SW 1271 (cell line): Measurements from ENCODE around the gene SMARCC2.
"Not testable (repeated sequence)": the region's sequence is repeated elsewhere in the genome, so short reads cannot be mapped to it uniquely, and the experiment has no call there.

Experiments
- DNase-seq, 2 experiments: peaks; one replicate each; lab custom pipeline; 2025; lab: John Stamatoyannopoulos, UW

Gene SMARCC2

DNA sequence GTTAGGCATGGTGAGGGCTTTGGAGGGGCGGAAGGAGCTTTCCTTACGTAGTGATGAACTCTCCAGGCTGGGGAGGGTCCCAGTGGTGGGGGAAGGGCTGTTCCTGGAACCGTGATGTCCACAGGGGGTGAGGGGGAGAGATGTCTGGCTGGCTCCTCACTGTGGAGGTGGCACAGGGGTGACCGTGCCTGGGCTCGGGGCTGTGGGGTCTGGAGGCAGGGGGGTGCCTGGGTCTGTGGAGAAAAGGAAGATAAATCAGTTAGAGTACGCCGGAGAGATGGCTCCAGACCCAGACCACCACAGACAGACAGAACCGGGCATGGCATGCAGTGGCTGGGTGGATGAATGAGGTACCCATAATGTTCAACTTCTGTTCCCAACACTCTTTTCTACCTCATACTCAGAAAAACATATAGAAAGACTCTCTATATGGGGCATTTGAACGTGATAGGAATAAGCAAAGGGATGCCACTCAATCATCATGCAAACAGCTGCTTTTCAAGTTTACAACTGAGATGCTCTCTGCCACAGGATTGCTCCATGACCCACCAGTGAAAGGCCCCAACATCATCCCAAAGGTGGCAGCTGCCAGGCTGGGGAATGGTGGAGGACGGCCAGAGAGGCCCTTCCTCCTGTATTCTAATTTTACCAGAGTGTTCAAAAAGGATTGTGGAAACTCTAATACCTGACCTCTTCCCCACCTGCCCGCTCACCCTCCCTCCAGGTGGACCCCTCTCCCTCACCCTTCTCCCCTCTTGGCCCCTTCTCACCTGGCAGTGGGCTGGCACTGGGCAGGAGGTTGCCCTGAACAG lies 25.5 kb downstream of the SMARCC2 start:
- no peak for DNase-seq

DNA sequence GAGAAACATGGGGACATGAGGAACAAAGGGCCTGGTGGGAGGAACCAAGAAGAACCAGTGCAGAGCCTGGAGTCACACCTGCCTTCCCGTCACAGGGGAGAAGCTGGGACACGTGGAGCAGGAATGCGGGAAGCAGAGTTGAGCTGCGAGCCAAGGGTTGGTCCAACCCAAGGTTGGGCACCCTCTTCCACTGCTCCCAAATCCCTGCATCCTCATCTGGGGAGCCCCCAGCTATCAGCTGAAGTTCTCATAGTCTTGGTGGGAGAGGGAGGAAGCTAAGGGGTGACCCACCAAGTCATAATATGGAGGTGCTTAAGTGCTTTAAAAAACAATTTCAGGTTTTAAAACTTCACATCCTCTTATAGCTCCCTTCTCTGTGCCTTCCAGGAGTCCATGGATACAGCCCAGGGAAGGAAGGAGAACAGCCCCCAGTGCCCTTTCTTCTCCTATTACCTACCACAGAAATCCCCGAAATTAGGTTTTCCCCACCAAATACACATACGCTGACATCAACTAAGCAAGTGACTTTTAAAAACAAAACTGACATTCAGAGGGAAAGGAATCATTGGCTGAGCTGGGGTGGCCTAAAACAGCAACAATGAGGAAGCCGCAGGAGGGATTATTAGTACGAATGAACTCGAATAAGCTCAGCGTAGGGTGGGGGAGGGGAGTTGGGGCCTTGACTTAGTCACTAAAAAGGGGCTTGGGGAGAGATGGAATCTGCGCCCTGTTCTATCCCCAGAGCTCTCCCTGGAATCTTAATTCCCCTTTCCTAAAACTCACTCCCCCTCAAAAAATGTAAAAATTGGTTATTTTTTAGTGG lies 26.6 kb downstream of the SMARCC2 start:
- DNase-seq: no peak

DNA sequence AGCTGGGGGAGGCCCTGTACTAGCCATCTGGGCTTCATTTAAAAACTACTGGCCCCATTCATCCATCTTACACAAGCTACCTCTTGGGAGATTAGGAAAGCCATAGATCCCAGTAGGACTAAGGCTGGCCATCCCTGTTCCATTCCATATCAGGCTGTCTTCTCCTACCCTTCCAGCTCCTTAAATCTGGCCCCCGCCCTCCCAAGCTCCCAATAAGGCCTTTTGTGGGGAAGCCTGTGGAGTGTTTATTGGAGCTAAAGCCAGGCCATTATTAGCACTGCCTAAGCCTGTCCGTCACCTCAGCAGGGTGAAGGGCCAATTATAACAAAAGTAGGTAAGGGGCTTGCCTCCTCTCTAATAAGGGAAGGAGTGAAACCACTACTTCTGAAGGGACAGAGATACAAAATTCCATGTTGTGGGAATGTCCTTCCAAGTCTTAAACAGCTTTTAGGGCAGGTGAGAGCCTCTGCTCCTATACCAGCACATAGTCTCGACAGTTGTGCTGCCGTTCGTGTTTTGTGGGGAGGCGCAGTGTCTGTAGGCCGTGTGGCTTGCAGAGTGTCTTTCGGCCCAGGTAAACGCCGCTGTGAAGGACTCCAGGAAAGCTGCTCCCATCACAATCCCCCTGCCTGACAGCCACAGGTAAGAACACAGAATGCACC lies 27.5 kb downstream of the SMARCC2 start:
- DNase-seq: no peak

DNA sequence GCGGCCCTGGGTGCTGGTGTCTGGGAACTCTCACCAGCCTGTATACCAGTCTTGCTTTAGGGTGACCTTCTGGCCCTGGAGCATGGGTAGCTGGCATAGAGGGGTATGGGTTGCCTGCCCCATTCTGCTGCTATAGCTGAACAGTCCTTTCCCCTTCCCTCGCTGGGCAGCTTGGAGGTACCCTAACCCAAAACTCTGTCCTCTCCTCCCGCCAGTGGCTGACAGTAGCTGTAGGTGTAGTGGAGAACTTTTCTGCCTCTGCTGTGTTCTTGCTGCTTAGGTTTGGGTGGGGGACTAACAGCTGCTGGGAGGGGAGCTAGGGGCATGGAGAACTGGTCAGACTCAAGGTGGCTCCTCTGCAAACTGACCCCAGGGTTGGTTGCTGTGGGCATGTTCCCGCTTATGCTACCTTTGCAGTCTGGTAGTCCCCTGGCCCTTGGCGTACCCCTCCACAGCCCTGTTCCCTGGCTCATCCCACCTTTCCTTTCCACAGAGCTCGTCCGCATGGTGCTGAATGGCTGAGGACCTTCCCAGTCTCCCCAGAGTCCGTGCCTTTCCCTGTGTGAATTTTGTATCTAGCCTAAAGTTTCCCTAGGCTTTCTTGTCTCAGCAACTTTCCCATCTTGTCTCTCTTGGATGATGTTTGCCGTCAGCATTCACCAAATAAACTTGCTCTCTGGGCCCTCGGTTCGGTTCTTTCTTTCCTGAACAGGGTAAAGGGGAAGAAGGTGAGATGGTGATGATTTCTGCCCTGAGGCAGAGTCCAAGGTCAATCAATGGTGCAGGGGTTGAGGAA lies 28.2 kb downstream of the SMARCC2 start:
- no peak for DNase-seq

DNA sequence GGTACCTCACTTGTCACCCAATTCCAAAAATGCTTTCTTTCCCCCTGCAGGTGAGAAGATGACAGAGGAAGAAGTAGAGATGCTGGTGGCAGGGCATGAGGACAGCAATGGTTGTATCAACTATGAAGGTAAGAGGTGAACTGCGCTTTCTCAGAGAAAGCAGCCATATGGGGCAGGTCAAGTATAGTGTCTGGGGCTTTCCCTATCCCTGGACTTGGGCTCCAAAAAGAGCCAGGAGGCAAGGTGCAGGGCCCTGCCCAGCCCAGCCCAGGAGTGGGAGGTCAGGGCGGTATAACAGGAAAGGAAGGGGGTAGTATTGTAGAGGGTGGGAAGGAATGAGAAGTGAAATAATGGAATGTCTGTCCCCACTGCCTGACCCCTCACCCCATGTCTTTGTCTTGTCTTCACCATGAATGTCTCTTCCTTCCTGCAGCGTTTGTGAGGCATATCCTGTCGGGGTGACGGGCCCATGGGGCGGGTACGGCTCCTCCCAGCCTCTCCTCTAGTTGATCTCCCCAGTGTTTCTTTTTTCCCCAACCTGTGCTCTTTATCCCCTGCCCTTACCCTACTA lies 29.0 kb downstream of the SMARCC2 start:
- DNase-seq: peak in 1 of 2 experiments; percentile 36

DNA sequence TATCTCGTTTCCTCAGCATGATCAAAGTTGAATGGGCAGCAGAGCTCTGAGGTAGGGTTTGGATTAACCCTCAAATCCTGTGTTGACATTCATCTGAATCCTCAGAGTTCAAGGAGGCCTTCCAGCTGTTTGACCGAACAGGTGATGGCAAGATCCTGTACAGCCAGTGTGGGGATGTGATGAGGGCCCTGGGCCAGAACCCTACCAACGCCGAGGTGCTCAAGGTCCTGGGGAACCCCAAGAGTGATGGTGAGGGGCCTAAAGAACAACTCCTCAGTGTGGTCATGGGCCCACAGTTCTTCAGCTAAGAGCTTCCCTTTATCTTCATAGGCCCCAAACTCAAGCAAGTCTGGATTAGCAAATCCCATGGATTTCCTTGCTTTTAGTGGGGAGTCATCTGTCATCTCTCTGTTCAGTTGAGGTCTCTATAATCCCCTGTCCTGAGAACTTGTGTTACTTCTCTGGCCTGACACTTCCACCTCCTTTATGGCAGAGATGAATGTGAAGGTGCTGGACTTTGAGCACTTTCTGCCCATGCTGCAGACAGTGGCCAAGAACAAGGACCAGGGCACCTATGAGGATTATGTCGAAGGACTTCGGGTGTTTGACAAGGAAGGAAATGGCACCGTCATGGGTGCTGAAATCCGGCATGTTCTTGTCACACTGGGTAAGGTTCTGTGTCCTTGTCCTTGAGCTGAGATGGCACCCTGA lies 29.6 kb downstream of the SMARCC2 start:
- no peak for DNase-seq

DNA sequence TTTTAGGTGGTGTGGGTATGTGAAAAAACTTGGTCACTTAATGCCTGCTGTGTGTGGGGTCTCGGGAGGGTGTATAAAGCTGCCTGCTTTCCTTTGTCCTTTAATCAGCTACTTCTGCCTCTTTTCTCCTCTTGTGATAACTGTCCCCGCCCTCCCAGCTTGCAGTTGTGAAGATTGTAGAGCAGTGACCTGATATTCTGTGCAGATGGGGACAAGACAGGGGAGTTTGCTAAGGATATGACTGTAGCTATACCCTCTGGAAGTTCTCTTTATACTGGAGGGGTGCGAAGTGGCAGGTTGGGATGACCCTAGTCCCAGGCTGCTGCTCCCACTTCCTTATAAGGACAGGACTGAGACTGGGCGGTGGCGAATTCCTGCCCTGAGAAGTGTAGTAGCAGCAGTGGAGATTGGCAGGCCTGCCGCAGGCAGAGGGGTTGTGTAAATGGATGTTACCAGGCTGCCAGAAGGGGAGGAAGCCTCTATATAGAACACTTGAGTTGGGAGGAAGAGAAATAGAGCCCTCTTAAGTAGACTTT lies 30.3 kb downstream of the SMARCC2 start:
- peak in 1 of 2 experiments; percentile 55 for DNase-seq

DNA sequence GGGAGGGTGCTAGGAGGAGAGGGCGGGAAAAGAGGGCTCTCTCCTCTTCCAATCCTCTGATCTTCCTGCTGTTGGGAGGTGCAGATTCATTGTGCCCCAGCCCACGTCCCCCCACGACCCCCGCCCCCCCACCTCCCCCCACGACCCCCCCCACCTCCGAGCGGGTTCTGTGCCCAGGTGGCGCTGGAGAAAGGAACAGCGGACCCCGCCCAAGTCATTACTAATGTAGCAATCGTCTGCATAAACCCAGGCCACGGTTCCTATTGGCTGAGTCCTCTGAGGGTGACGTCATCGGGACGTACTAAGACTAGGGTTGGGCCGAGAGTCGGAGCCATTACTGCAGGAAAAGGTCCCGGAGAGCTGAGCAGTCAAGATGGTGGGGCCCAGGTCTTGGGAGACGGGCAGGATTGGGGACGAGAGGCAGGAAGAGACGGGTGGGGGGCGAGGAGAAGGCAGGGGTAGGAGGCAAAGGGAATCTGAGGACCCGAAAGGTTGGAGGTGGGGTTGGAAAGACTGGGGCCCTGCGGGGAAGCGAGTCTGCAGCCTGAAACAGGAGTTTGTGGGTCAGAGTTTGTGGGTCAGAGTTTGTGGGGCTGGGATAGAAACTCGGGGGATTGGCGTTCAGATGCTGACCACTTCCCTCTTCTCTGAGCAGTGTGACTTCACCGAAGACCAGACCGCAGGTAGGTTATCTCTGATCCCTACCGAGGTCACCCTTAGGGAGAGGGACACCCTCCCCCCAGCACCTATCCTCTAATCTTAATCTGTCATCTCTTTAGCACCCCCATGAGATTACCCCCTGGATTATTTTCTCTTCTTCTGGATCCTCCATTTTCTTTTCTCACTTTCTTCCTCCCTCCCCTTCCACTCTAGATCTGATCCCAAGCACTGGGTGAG lies 31.0 kb downstream of the SMARCC2 start, which contains the start of gene MYL6:
Gene MYL6 (plus strand): TSS at position 331 of the 897 bp plus-strand sequence. CDS start 43 bp downstream, at position 374.
- DNase-seq: peak; percentile 92 to 98

DNA sequence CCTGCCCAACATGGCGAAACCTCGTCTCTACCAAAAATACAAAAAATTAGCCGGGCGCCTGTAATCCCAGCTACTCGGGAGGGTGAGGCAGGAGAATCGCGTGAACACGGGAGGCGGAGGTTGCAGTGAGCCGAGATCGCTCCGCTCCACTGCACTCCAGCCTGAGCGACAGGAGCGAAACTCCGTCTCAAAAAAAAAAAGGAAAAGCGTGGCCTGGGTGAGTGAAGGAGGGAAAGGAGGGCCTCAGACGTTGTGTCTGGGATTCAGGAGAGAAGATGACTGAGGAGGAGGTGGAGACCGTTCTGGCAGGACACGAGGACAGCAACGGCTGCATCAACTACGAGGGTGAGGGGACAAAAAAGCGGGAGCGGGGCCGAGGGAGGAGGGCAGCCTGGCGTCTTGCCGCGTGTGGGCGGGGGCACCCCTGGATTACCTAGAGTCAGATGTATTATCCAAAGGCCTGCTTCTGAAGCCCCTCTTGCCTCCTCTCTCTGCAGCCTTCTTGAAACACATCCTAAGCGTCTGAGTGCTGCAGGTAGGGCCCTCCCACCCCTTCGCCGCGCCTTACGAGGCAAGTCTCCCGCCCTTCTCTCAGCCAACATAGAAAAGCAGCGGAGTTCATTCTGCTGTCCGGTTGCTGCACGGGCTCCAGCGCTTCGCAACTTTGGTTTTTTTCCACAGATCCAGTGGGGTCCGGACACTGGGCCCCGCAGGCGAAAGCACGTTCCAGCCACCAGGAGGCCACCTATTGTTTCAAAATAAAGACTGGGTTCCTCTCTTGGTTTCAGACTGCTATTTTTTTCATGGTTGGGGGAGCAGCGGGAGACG lies 31.9 kb downstream of the SMARCC2 start:
- peak; percentile 86 to 93 for DNase-seq

DNA sequence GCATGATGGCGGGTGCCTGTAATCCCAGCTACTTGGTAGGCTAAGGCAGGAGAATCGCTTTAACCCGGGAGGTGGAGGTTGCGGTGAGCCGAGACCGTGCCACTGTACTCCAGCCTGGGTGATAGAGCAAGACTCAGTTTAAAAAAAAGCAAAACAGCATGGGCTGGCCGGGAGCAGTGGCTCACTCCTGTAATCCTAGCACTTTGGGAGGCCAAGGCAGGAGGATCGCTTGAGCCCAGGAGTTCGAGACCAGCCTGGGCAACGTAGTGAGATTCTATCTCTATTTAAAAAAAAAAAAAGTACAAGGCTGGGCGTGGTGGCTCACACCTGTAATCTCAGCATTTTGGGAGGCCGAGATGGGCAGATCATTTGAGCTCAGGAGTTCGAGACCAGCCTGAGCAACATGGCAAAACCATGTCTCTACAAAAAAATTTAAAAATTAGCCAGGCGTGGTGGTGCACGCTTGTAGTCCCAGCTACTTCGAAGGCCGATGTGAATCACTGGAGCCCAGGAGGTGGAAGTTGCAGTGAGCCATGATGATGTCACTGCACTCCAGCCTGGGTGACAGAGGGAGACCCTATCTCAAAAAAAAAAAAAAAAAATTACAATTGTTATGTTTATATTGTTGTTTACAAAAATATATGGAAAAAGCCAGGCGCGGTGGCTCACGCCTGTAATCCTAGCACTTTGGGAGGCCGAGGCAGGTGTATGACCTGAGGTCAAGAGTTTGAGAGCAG lies 32.7 kb downstream of the SMARCC2 start:
- not testable (repeated sequence) for DNase-seq

DNA sequence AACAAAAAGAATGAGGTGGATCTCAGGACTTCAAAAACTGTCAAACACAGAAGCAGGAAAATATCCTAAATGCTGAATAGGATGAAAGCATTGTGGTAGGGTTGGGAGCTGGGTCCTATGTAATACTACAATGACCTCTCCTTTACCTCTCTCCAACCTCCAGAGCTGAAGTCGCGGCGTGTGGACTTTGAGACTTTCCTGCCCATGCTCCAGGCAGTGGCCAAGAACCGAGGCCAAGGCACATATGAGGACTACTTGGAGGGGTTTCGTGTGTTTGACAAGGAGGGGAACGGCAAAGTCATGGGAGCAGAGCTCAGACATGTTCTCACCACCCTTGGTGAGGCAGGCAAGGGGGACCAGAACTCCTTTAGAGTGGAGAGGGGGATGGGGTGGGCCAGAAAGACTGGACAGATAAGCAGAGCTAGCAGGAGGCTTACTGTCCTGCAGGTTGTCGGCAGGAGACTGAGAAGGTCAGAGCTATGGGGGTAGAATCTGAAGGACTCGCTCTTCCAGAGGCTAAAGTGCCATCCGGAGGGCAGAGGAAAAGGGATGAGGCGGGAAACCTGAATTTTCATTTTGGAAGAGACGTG lies 33.9 kb downstream of the SMARCC2 start:
- no peak for DNase-seq

DNA sequence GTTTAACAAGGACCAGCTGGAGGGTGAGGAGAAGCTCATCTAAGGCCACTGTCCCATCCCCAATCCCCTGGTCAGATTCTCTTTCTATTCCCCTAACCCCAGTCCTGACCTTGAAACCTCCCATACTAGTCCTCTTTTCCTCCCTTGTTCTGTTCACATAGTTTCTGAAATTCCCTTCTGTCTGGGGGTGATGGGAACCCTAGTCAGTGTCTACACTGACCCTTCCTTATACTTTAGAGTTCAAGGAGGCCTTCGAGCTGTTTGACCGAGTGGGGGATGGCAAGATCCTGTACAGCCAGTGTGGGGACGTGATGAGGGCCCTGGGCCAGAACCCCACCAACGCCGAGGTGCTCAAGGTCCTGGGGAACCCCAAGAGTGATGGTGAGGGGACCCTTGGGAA lies 34.5 kb downstream of the SMARCC2 start:
- no peak for DNase-seq

DNA sequence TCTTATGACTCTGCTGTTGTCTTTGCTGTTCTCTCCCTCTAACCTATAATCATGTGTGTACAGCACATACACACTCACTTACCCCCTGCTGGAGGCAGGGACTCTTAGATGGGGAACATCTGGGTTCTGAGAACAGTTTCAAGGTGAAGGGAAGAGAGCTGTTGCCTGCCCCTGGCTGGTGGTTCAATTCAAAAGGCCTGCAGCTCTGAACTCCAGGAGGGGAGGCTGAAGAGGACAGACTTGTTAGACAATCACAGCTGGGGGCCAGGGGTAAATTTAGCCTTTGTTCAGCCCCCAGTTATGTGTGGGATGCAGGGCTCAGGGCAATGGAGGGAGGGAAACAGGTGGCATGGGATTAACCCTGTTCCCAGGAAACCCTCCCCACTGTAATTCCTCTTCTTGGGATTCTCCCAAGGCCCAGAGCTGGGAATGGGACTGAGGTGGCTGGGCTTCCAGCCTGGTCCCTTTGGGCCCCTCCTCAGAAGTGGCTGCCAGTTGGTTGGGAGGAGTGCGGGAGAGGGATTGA lies 35.0 kb downstream of the SMARCC2 start:
- no peak for DNase-seq

DNA sequence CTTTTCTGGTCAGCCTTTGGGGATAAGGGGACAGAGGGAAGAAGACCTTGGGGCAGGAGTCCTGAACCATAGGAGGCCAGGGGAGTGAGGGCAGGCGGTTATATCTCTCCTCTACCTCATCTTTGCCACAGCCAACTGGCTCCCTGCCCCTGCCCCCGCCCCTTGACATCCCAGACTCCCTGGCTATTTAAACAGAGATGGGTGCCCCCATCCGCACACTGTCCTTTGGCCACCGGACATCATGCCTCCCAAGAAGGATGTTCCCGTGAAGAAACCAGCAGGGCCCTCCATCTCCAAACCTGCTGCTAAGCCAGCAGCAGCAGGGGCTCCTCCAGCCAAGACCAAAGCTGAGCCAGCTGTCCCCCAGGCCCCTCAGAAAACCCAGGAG lies 35.6 kb downstream of the SMARCC2 start:
- no peak for DNase-seq

DNA sequence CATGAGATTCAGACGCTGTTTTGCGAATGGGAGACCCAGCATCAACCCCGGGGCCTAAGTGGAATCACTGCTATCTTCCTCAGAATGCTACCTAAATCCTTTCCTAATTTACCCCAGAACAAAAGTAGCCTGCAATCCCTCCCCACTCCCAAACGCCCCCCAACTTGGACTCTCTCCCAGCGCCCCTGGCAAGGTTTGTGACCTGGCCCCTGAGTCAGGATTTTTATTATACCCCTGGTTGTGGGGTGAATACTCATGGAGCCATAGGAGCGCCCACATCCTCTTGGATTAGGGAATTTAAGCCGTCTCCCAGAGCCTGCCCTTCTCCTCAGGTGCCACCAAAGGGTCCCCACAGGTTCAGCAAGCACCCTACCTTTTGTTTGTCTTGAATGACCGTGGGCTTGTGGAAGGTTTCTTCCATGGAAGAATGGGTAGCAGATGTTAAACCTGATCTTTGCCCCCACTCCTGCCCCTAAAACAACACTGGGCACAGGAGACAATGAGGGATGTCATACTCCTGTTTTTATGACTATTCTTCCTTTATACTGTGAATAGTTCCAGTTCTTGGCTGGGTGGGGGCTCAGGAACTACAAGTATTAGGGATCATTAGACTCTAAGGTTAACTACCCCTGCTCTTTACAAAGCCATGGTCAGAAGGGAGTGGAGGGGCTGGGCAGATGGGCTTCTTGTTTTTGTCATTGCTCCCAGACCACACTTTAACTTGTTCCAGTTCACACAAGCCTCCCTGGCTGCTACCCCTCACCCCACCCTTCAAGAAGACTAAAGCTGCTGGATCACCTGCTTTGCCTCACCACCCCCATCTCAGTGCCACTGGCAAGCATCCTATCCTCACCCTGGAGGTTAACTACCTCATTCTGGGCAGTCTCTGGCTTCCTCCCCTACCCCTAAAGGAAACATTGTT lies 36.3 kb downstream of the SMARCC2 start:
- DNase-seq: no peak
